ENCODE results near the gene DNAJA2.

DNA sequence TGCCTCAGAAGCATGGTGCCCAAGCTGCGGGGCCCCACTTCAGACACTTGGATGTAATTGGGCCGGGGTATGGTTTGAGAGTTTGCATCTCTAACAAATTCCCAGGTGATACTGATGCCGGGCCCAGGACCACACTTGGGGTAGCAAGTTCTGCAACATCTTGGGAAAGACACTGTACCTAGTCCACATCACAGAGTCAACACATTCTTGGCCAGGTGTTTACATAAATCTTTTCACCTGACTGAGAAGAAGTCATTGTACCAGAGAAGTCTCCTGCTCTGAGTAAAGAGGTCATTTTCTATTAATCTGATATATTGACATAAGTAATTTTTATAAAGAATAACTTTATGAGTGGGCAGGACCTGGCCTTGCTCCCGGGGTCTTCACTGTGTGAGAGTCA, 61.8 kb downstream of the DNAJA2 start:
- TF ChIP-seq, protein P1, sequence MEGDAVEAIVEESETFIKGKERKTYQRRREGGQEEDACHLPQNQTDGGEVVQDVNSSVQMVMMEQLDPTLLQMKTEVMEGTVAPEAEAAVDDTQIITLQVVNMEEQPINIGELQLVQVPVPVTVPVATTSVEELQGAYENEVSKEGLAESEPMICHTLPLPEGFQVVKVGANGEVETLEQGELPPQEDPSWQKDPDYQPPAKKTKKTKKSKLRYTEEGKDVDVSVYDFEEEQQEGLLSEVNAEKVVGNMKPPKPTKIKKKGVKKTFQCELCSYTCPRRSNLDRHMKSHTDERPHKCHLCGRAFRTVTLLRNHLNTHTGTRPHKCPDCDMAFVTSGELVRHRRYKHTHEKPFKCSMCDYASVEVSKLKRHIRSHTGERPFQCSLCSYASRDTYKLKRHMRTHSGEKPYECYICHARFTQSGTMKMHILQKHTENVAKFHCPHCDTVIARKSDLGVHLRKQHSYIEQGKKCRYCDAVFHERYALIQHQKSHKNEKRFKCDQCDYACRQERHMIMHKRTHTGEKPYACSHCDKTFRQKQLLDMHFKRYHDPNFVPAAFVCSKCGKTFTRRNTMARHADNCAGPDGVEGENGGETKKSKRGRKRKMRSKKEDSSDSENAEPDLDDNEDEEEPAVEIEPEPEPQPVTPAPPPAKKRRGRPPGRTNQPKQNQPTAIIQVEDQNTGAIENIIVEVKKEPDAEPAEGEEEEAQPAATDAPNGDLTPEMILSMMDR (IDR thresholded peaks at IDR 0.05) = no peak
- TF ChIP-seq EP300 (IDR thresholded peaks at IDR 0.05) (no peak), POLR2A (IDR thresholded peaks at IDR 0.05) (no peak)

All from ovary (tissue), 3 donors.